Measurements from ENCODE around the gene ANKRD45. TPM values are rescaled to one million over a fixed set of nuclear protein-coding genes. Genes with fewer than 3 reads are reported as not detected.
"Not testable (repeated sequence)": the region's sequence is repeated elsewhere in the genome, so short reads cannot be mapped to it uniquely, and the experiment has no call there.

ANKRD45 gene
- total RNA-seq, 4 donors from 2014 or later: not detected

GRCh38 chr1:173635116-173635515 lies 34.5 kb downstream of the ANKRD45 start, which contains the start of gene TEX50:
Gene TEX50, plus strand, starts transcription at chr1:173635338. Its CDS starts 184 bp downstream, at chr1:173635522.
- intact Hi-C loops (cut with DNase I): no loop called here
- no peaks in the 10 kb centered on the region for H3K4me1 ChIP-seq
- TF ChIP-seq POLR2A (IDR thresholded peaks at IDR 0.05) (no peak), CTCF (IDR thresholded peaks at IDR 0.05) (no peak)
- 67 to 83% methylated on average over 1 of the region's 1 CpG for WGBS, 2 donors
- H3K9me3 ChIP-seq: peaks cover 0 to 12% (median 11%) of the 10 kb centered on the region in 3 donors
- no peak within 1 kb of the TSS for H3K4me3 ChIP-seq
- H3K36me3 ChIP-seq: no peaks in the 10 kb centered on the region
- H3K27me3 ChIP-seq: no peaks in the 10 kb centered on the region
- H3K27ac ChIP-seq: no peak within 1 kb of the TSS
- DNase-seq: no peak

GRCh38 chr1:173628888-173629287 lies 40.8 kb downstream of the ANKRD45 start:
- WGBS, 2 donors: 59 to 87% methylated on average over 3 of the region's 3 CpGs
- H3K4me1 ChIP-seq: no peaks in the 10 kb centered on the region
- intact Hi-C loops (cut with DNase I): no loop called here
- H3K4me3 ChIP-seq: no peak overlapping the region
- DNase-seq: no peak
- H3K27ac ChIP-seq: no peak overlapping the region
- H3K9me3 ChIP-seq: no peaks in the 10 kb centered on the region
- TF ChIP-seq POLR2A (IDR thresholded peaks at IDR 0.05): no peak
- TF ChIP-seq CTCF (IDR thresholded peaks at IDR 0.05): no peak
- no peaks in the 10 kb centered on the region for H3K27me3 ChIP-seq
- H3K36me3 ChIP-seq: no peaks in the 10 kb centered on the region

GRCh38 chr1:173627269-173627668 lies 42.4 kb downstream of the ANKRD45 start:
- H3K36me3 ChIP-seq: no peaks in the 10 kb centered on the region

GRCh38 chr1:173616859-173617258 lies 52.8 kb downstream of the ANKRD45 start:
- H3K4me1 ChIP-seq: no peaks in the 10 kb centered on the region
- TF ChIP-seq POLR2A (IDR thresholded peaks at IDR 0.05) (no peak), CTCF (IDR thresholded peaks at IDR 0.05) (no peak)
- no peak overlapping the region for H3K4me3 ChIP-seq
- H3K9me3 ChIP-seq: peaks cover 0 to 17% (median 11%) of the 10 kb centered on the region in 3 donors
- no peaks in the 10 kb centered on the region for H3K27me3 ChIP-seq
- DNase-seq: no peak
- no peak overlapping the region for H3K27ac ChIP-seq
- no peaks in the 10 kb centered on the region for H3K36me3 ChIP-seq
- 71 to 73% methylated on average over 3 to 4 of the region's 4 CpGs for WGBS, 2 donors
- intact Hi-C loops (cut with DNase I): no loop called here

More at GRCh38 chr1:173627269-173627668, 42.4 kb downstream of the ANKRD45 start:
- Histone ChIP-seq H3K4me3 (no peak overlapping the region), H3K9me3 (peaks cover 0 to 3% (median 0%) of the 10 kb centered on the region in 3 donors), H3K27ac (no peak overlapping the region), H3K27me3 (no peaks in the 10 kb centered on the region), H3K4me1 (no peaks in the 10 kb centered on the region)
- no peak for TF ChIP-seq POLR2A (IDR thresholded peaks at IDR 0.05)
- no peak for TF ChIP-seq CTCF (IDR thresholded peaks at IDR 0.05)
- intact Hi-C loops (cut with DNase I): no loop called here
- no peak for DNase-seq

- DNase-seq; intact Hi-C loops (cut with DNase I); H3K4me3 ChIP-seq; H3K36me3 ChIP-seq; H3K9me3 ChIP-seq; H3K4me1 ChIP-seq; H3K27ac ChIP-seq; H3K27me3 ChIP-seq: not testable (repeated sequence)
- no CpG with 5 or more reads among the region's 32 CpGs for WGBS, 2 donors
These were observed 56.6 kb downstream of the ANKRD45 start for GRCh38 chr1:173613086-173613485.

All from esophagus squamous epithelium (tissue), 5 donors.